Esophagus (tissue), 2 donors: ENCODE measurements around the gene ACTN2. TPM values are rescaled to one million over a fixed set of nuclear protein-coding genes. Genes with fewer than 3 reads are reported as not detected.

Experiments used
- H3K27ac ChIP-seq, 2 donors: one replicate each; pipeline ENCODE4 v1.5.1; 2013; ENCODE audit warnings: low read depth in 2 of 2, mild to moderate bottlenecking in 2 of 2, inconsistent platforms in 1 of 2, low read length in 1 of 2, moderate library complexity in 1 of 2
- H3K27me3 ChIP-seq, 2 donors: one replicate each; pipeline ENCODE4 v1.6.1; 2013; ENCODE audit warnings: low read length in 2 of 2, control low read depth in 1 of 2, mild to moderate bottlenecking in 1 of 2; ENCODE audit not compliant: insufficient read depth in 2 of 2, control insufficient read depth in 1 of 2
- H3K36me3 ChIP-seq, 2 donors: one replicate each; pipeline ENCODE4 v1.6.1; 2013; ENCODE audit warnings: low read length in 1 of 2; ENCODE audit not compliant: control insufficient read depth in 2 of 2, insufficient read depth in 2 of 2
- H3K4me1 ChIP-seq, 2 donors: one replicate each; pipeline ENCODE4 v1.6.1; 2013; ENCODE audit warnings: low read length in 1 of 2; ENCODE audit not compliant: control insufficient read depth in 2 of 2, insufficient read depth in 2 of 2
- H3K4me3 ChIP-seq, 2 donors: one replicate each; pipeline ENCODE4 v1.5.1; 2013; ENCODE audit warnings: low read length in 2 of 2, mild to moderate bottlenecking in 2 of 2, low read depth in 1 of 2, moderate library complexity in 1 of 2
- H3K9me3 ChIP-seq, 2 donors: one replicate each; pipeline ENCODE4 v1.6.1; 2013; ENCODE audit warnings: mild to moderate bottlenecking in 2 of 2, low read depth in 1 of 2, low read length in 1 of 2, moderate library complexity in 1 of 2; ENCODE audit not compliant: control insufficient read depth in 2 of 2, insufficient read depth in 1 of 2
- WGBS, 2 donors: extraction: QIAGEN DNeasy Blood & Tissue Kit; methylation state at CpG; one replicate each; pipeline ENCODE4 v1.1.7; 2013; 5-methylcytosine and 5-hydroxymethylcytosine counted together
- polyA plus RNA-seq, 2 donors: library from polyadenylated mRNA; stranded (reverse); fragments of 200-250 nt; gene quantifications; one replicate each; pipeline ENCODE4 v1.2.3, GENCODE V29; 2013
- donor health status: healthy with polysubstance abuse.
- donor health status: Bipolar disorder and iron deficiency.

Gene ACTN2
- polyA plus RNA-seq, 2 donors, result 0.59 to 0.75 TPM

- H3K4me3 ChIP-seq, result no peak overlapping the region
- 80 to 84% methylated on average over 6 of the region's 6 CpGs for WGBS, 2 donors
- no peaks in the 10 kb centered on the region for H3K27me3 ChIP-seq
- peaks cover 0 to 2% of the 10 kb centered on the region in 2 donors for H3K4me1 ChIP-seq
- H3K27ac ChIP-seq, result no peak overlapping the region
- H3K36me3 ChIP-seq, result no peaks in the 10 kb centered on the region
- no peaks in the 10 kb centered on the region for H3K9me3 ChIP-seq
These were observed 74.2 kb downstream of the ACTN2 start for GRCh38 chr1:236760480-236760879.

- H3K4me3 ChIP-seq, result no peak overlapping the region
- WGBS, 2 donors, result 86 to 90% methylated on average over 14 of the region's 14 CpGs
- no peaks in the 10 kb centered on the region for H3K9me3 ChIP-seq
These were observed 74.7 kb downstream of the ACTN2 start for GRCh38 chr1:236760986-236761385.

GRCh38 chr1:236761397-236762132 is 75.3 kb downstream of the ACTN2 start:
- Histone ChIP-seq H3K36me3 (no peaks in the 10 kb centered on the region), H3K4me1 (peaks cover 2% of the 10 kb centered on the region in 2 donors), H3K27me3 (no peaks in the 10 kb centered on the region), H3K4me3 (no peak overlapping the region), H3K9me3 (no peaks in the 10 kb centered on the region), H3K27ac (no peak overlapping the region)
- 72 to 97% methylated on average over 5 of the region's 5 CpGs for WGBS, 2 donors

More at GRCh38 chr1:236760986-236761385, 74.7 kb downstream of the ACTN2 start:
- no peak overlapping the region for H3K27ac ChIP-seq
- H3K4me1 ChIP-seq, result peaks cover 0 to 2% of the 10 kb centered on the region in 2 donors
- H3K36me3 ChIP-seq, result no peaks in the 10 kb centered on the region
- no peaks in the 10 kb centered on the region for H3K27me3 ChIP-seq

- no peaks in the 10 kb centered on the region for H3K9me3 ChIP-seq
- 76 to 82% methylated on average over 15 of the region's 15 CpGs for WGBS, 2 donors
- no peak overlapping the region for H3K27ac ChIP-seq
These were observed 76.1 kb downstream of the ACTN2 start for GRCh38 chr1:236762410-236762809.

GRCh38 chr1:236765831-236766230 is 79.5 kb downstream of the ACTN2 start:
- no peak overlapping the region for H3K27ac ChIP-seq
- peaks cover 0 to 2% of the 10 kb centered on the region in 2 donors for H3K4me1 ChIP-seq
- 68 to 83% methylated on average over 6 of the region's 6 CpGs for WGBS, 2 donors
- no peaks in the 10 kb centered on the region for H3K9me3 ChIP-seq
- H3K27me3 ChIP-seq, result no peaks in the 10 kb centered on the region
- no peaks in the 10 kb centered on the region for H3K36me3 ChIP-seq
- no peak overlapping the region for H3K4me3 ChIP-seq

More at GRCh38 chr1:236762410-236762809, 76.1 kb downstream of the ACTN2 start:
- no peak overlapping the region for H3K4me3 ChIP-seq
- no peaks in the 10 kb centered on the region for H3K36me3 ChIP-seq
- H3K4me1 ChIP-seq, result peaks cover 2% of the 10 kb centered on the region in 2 donors
- no peaks in the 10 kb centered on the region for H3K27me3 ChIP-seq

GRCh38 chr1:236766506-236766905 is 80.2 kb downstream of the ACTN2 start:
- H3K4me1 ChIP-seq, result peaks cover 0 to 2% of the 10 kb centered on the region in 2 donors
- no peaks in the 10 kb centered on the region for H3K36me3 ChIP-seq
- no peak overlapping the region for H3K4me3 ChIP-seq
- H3K27ac ChIP-seq, result no peak overlapping the region
- 45 to 46% methylated on average over 3 of the region's 3 CpGs for WGBS, 2 donors
- H3K27me3 ChIP-seq, result no peaks in the 10 kb centered on the region
- H3K9me3 ChIP-seq, result no peaks in the 10 kb centered on the region

GRCh38 chr1:236767276-236767675 is 81.0 kb downstream of the ACTN2 start:
- no peak overlapping the region for H3K27ac ChIP-seq
- 71 to 86% methylated on average over 6 of the region's 6 CpGs for WGBS, 2 donors

GRCh38 chr1:236768601-236769000 is 82.3 kb downstream of the ACTN2 start:
- H3K27ac ChIP-seq, result no peak overlapping the region
- H3K4me3 ChIP-seq, result no peak overlapping the region
- no peaks in the 10 kb centered on the region for H3K27me3 ChIP-seq
- H3K9me3 ChIP-seq, result no peaks in the 10 kb centered on the region
- H3K36me3 ChIP-seq, result no peaks in the 10 kb centered on the region
- peaks cover 0 to 2% of the 10 kb centered on the region in 2 donors for H3K4me1 ChIP-seq

More at GRCh38 chr1:236767276-236767675, 81.0 kb downstream of the ACTN2 start:
- H3K4me1 ChIP-seq, result peaks cover 0 to 2% of the 10 kb centered on the region in 2 donors
- no peaks in the 10 kb centered on the region for H3K9me3 ChIP-seq
- no peak overlapping the region for H3K4me3 ChIP-seq
- no peaks in the 10 kb centered on the region for H3K36me3 ChIP-seq
- H3K27me3 ChIP-seq, result no peaks in the 10 kb centered on the region

GRCh38 chr1:236773919-236774318 is 87.6 kb downstream of the ACTN2 start:
- H3K4me1 ChIP-seq, result no peaks in the 10 kb centered on the region
- 65 to 74% methylated on average over 3 of the region's 3 CpGs for WGBS, 2 donors
- no peaks in the 10 kb centered on the region for H3K36me3 ChIP-seq
- H3K27ac ChIP-seq, result no peak overlapping the region
- no peak overlapping the region for H3K4me3 ChIP-seq
- H3K27me3 ChIP-seq, result no peaks in the 10 kb centered on the region
- H3K9me3 ChIP-seq, result no peaks in the 10 kb centered on the region

GRCh38 chr1:236774926-236775325 is 88.6 kb downstream of the ACTN2 start:
- no peak overlapping the region for H3K27ac ChIP-seq
- peaks cover 0 to 2% of the 10 kb centered on the region in 2 donors for H3K9me3 ChIP-seq
- H3K36me3 ChIP-seq, result no peaks in the 10 kb centered on the region
- 40 to 46% methylated on average over 3 of the region's 3 CpGs for WGBS, 2 donors
- H3K27me3 ChIP-seq, result no peaks in the 10 kb centered on the region
- no peak overlapping the region for H3K4me3 ChIP-seq
- H3K4me1 ChIP-seq, result no peaks in the 10 kb centered on the region
